HCT116 (cell line): ENCODE results near the gene TSKU.

Source experiments
- CTCF ChIP-seq, 3 experiments: fragments of 200-600 bp in 1 of 3; sonication (generic) in 1 of 3; IDR thresholded peaks in 2 of 3; conservative IDR thresholded peaks in 1 of 3; 2 replicates each; pipeline ENCODE4 v1.5.1; 2012 to 2017; ENCODE audit warnings: low read depth in 2 of 3, low read length in 2 of 3, antibody characterized with exemption in 1 of 3, borderline replicate concordance in 1 of 3, control low read depth in 1 of 3, mild to moderate bottlenecking in 1 of 3, mixed read lengths in 1 of 3, mixed run types in 1 of 3, moderate library complexity in 1 of 3; ENCODE audit not compliant: insufficient read depth in 1 of 3
- EZH2 ChIP-seq: fragments of 200-600 bp; sonication (generic); IDR thresholded peaks from 2 replicates; pipeline ENCODE4 v1.6.1; 2017; ENCODE audit warnings: antibody characterized with exemption, mixed run types
- POLR2AphosphoS5 ChIP-seq: IDR thresholded peaks from 2 replicates; pipeline ENCODE4 v1.6.1; 2011; ENCODE audit warnings: mild to moderate bottlenecking, low read depth, low read length, moderate library complexity
- RAD21 ChIP-seq: IDR thresholded peaks from 2 replicates; pipeline ENCODE4 v1.6.1; 2012; ENCODE audit warnings: low read depth, mild to moderate bottlenecking
- REST ChIP-seq: IDR thresholded peaks from 2 replicates; pipeline ENCODE4 v1.6.1; 2012; ENCODE audit warnings: low read depth
- SIN3A ChIP-seq: IDR thresholded peaks from 2 replicates; pipeline ENCODE4 v1.6.1; 2012; ENCODE audit warnings: low read depth
- TCF7L2 ChIP-seq: IDR thresholded peaks from 2 replicates; pipeline ENCODE4 v1.7.0; 2011; ENCODE audit warnings: borderline replicate concordance, inconsistent platforms; ENCODE audit not compliant: insufficient read depth, insufficient read length; ENCODE audit errors: extremely low read depth
- YY1 ChIP-seq: IDR thresholded peaks from 2 replicates; pipeline ENCODE4 v1.6.1; 2011; ENCODE audit warnings: low read length, low read depth, moderate library complexity, mild to moderate bottlenecking; ENCODE audit not compliant: insufficient replicate concordance; ENCODE audit errors: extremely low read depth
- ZBTB33 ChIP-seq: IDR thresholded peaks from 2 replicates; pipeline ENCODE4 v1.6.1; 2011; ENCODE audit warnings: mild to moderate bottlenecking, low read length, moderate library complexity; ENCODE audit not compliant: insufficient replicate concordance; ENCODE audit errors: extremely low read depth
- TF ChIP-seq, protein P1 (sequence below): IDR thresholded peaks from 2 replicates; pipeline ENCODE4 v1.6.1; 2012

GRCh38 chr11:76814414-76814813, 31.3 kb downstream of the TSKU start:
- no peak for TF ChIP-seq SIN3A
- TF ChIP-seq REST, result no peak
- TF ChIP-seq YY1, result no peak
- TF ChIP-seq, protein P1, sequence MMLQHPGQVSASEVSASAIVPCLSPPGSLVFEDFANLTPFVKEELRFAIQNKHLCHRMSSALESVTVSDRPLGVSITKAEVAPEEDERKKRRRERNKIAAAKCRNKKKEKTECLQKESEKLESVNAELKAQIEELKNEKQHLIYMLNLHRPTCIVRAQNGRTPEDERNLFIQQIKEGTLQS, result no peak
- no peak for TF ChIP-seq CTCF (IDR thresholded peaks at IDR 0.05 in 2 of 3, conservative IDR thresholded peaks at IDR 0.05 in 1 of 3; ENCODE audit: borderline replicate concordance in 1 of 3, insufficient read depth in 1 of 3, low read depth in 2 of 3, low read length in 2 of 3)
- TF ChIP-seq TCF7L2, result no peak
- no peak for TF ChIP-seq EZH2
- TF ChIP-seq ZBTB33, result no peak
- TF ChIP-seq POLR2AphosphoS5, result no peak
- no peak for TF ChIP-seq RAD21
